Measurements from ENCODE around the gene CLDN20.

The CLDN20 gene

DNA sequence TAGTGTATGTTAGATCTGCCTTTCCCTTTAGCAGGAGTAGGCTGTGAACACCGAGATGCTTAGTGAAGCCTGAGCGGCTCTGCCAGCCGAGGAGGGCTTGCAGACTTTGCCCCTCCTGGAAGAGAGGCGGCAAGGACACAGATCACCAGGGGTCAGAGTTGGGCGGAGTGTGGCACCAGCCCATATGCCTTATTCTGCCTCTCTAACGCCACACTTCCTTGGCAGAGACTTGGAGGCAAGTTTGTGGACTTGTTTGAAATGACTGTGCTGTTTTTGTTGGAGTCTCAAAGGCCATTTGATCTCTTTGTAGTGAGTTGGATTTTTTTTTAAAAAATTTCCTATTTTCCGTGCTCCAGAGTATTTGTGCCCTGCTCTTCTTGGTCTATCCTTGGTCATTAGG lies 44.5 kb upstream of the CLDN20 start:
- no peak overlapping the region for H3K27ac ChIP-seq (ENCODE audit: low read depth, low read length)
- no peaks in the 10 kb centered on the region for H3K9me2 ChIP-seq (replicated peaks; ENCODE audit: insufficient read depth, low read length)
- peaks cover 2% of the 10 kb centered on the region; the same call in 1 of the 2 replicates for H3F3A ChIP-seq (ENCODE audit: insufficient read depth)
- H3K36me3 ChIP-seq (ENCODE audit: low read length): no peaks in the 10 kb centered on the region
- H3K4me2 ChIP-seq (ENCODE audit: low read depth, low read length, poor library complexity, severe bottlenecking): no peak overlapping the region
- no peak for TF ChIP-seq EZH2phosphoT487 (conservative IDR thresholded peaks at IDR 0.05; ENCODE audit: low read length)
- TF ChIP-seq, protein P1, sequence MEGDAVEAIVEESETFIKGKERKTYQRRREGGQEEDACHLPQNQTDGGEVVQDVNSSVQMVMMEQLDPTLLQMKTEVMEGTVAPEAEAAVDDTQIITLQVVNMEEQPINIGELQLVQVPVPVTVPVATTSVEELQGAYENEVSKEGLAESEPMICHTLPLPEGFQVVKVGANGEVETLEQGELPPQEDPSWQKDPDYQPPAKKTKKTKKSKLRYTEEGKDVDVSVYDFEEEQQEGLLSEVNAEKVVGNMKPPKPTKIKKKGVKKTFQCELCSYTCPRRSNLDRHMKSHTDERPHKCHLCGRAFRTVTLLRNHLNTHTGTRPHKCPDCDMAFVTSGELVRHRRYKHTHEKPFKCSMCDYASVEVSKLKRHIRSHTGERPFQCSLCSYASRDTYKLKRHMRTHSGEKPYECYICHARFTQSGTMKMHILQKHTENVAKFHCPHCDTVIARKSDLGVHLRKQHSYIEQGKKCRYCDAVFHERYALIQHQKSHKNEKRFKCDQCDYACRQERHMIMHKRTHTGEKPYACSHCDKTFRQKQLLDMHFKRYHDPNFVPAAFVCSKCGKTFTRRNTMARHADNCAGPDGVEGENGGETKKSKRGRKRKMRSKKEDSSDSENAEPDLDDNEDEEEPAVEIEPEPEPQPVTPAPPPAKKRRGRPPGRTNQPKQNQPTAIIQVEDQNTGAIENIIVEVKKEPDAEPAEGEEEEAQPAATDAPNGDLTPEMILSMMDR (IDR thresholded peaks at IDR 0.05; ENCODE audit: insufficient read depth, low read length, poor library complexity, severe bottlenecking): no peak
- no peak overlapping the region for H3K9ac ChIP-seq (ENCODE audit: low read length)
- no peaks in the 10 kb centered on the region for H3K27me3 ChIP-seq (ENCODE audit: low read length)
- no peak overlapping the region for H3K4me3 ChIP-seq (ENCODE audit: insufficient read depth, low read length, poor library complexity, severe bottlenecking)
- H3K79me2 ChIP-seq (ENCODE audit: insufficient read depth, low read length): peaks cover 21% of the 10 kb centered on the region
- no peaks in the 10 kb centered on the region for H3K9me3 ChIP-seq (ENCODE audit: insufficient read depth, low read length)
- H2AFZ ChIP-seq (ENCODE audit: low read depth, low read length, severe bottlenecking): no peak overlapping the region
- H4K20me1 ChIP-seq (ENCODE audit: low read depth, low read length): no peaks in the 10 kb centered on the region

DNA sequence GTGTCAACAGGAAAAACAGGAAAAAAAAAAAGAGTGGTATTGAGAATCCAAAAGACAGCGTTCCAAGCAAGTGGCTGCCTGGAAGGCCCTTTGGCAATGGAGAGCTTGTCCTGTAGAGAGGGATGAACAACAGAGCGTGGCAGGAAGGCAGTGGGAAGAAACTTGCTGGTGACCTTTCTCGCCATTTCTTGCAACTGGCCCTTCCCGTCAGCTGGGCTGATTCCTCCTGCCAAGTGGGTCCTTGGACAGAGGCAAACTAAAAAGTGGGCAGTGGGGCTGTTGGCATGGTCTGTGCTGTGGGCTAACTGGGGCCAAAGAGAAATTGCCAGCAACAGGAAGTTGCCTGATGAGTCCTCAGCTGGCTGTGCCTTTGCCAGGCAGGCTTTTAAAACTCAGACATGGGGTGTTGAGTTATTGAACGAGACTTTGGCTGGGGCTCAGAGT lies 43.9 kb upstream of the CLDN20 start:
- H3K9me2 ChIP-seq (replicated peaks; ENCODE audit: insufficient read depth, low read length): no peaks in the 10 kb centered on the region
- no peak overlapping the region for H3K4me3 ChIP-seq (ENCODE audit: insufficient read depth, low read length, poor library complexity, severe bottlenecking)
- H3K36me3 ChIP-seq (ENCODE audit: low read length): no peaks in the 10 kb centered on the region
- H3K9ac ChIP-seq (ENCODE audit: low read length): no peak overlapping the region
- no peak overlapping the region for H3K4me2 ChIP-seq (ENCODE audit: low read depth, low read length, poor library complexity, severe bottlenecking)
- TF ChIP-seq, protein P1 (IDR thresholded peaks at IDR 0.05; ENCODE audit: insufficient read depth, low read length, poor library complexity, severe bottlenecking): no peak
- no peak for TF ChIP-seq EZH2phosphoT487 (conservative IDR thresholded peaks at IDR 0.05; ENCODE audit: low read length)
- H2AFZ ChIP-seq (ENCODE audit: low read depth, low read length, severe bottlenecking): no peak overlapping the region
- H3K27me3 ChIP-seq (ENCODE audit: low read length): no peaks in the 10 kb centered on the region
- peaks cover 21% of the 10 kb centered on the region for H3K79me2 ChIP-seq (ENCODE audit: insufficient read depth, low read length)
- H3K9me3 ChIP-seq (ENCODE audit: insufficient read depth, low read length): no peaks in the 10 kb centered on the region
- no peaks in the 10 kb centered on the region for H3F3A ChIP-seq (ENCODE audit: insufficient read depth)
- no peak overlapping the region for H3K27ac ChIP-seq (ENCODE audit: low read depth, low read length)
- no peaks in the 10 kb centered on the region for H4K20me1 ChIP-seq (ENCODE audit: low read depth, low read length)

DNA sequence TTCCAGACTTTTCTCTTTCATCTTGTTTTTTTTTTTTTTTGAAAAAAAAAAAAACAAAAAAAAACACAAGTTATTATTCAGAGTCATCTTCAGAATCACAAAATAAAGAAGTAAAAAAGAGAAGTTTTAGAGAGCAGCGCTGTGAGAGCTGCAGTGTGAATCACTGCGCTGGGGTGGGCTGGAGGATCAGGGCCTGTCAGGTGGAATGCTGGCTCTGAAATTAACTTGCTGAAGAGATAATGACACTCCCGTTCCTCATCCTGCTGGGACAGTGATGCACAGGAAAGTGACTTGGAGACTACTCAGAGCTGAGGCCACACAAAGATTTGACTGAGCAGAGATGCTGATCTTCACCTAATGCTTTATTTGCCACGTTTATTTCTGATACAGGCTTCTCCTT lies 42.7 kb upstream of the CLDN20 start:
- Histone ChIP-seq H4K20me1 (ENCODE audit: low read depth, low read length) (no peaks in the 10 kb centered on the region), H3K79me2 (ENCODE audit: insufficient read depth, low read length) (peaks cover 25% of the 10 kb centered on the region), H3K27me3 (ENCODE audit: low read length) (no peaks in the 10 kb centered on the region), H3K9me3 (ENCODE audit: insufficient read depth, low read length) (no peaks in the 10 kb centered on the region), H3K4me2 (ENCODE audit: low read depth, low read length, poor library complexity, severe bottlenecking) (no peak overlapping the region), H3K9ac (ENCODE audit: low read length) (no peak overlapping the region), H3K36me3 (ENCODE audit: low read length) (no peaks in the 10 kb centered on the region; the same call in 1 of the 2 replicates), H3K27ac (ENCODE audit: low read depth, low read length) (no peak overlapping the region), H2AFZ (ENCODE audit: low read depth, low read length, severe bottlenecking) (no peak overlapping the region), H3K4me3 (ENCODE audit: insufficient read depth, low read length, poor library complexity, severe bottlenecking) (no peak overlapping the region), H3F3A (ENCODE audit: insufficient read depth) (no peaks in the 10 kb centered on the region), H3K9me2 (replicated peaks; ENCODE audit: insufficient read depth, low read length) (no peaks in the 10 kb centered on the region)
- TF ChIP-seq, protein P1 (IDR thresholded peaks at IDR 0.05; ENCODE audit: insufficient read depth, low read length, poor library complexity, severe bottlenecking): no peak
- no peak for TF ChIP-seq EZH2phosphoT487 (conservative IDR thresholded peaks at IDR 0.05; ENCODE audit: low read length)

Data from SU-DHL-6 (cell line).